Kidney (tissue), 14 donors: ENCODE measurements around the gene TPBGL. TPM values are rescaled to one million over a fixed set of nuclear protein-coding genes. Genes with fewer than 3 reads are reported as not detected.

Experiments used
- DNase-seq, 5 donors: peaks; one replicate each; pipeline ENCODE4 v3.0.0-alpha.2; 2013 to 2020
- FAIRE-seq: peaks from 2 replicates; lab custom pipeline; 2012; peaks lifted over from hg19 to GRCh38; lab: Jason Lieb, UNC
- H3K27ac ChIP-seq, 2 donors: one replicate each; pipeline ENCODE4 v1.7.0; 2013; ENCODE audit warnings: low read depth in 2 of 2, low read length in 2 of 2, inconsistent platforms in 1 of 2
- H3K27me3 ChIP-seq: one replicate; pipeline ENCODE4 v1.7.1; 2013; ENCODE audit warnings: low read length, inconsistent platforms; ENCODE audit not compliant: control insufficient read depth, insufficient read depth
- H3K36me3 ChIP-seq, 3 donors: one replicate each; pipeline versions ENCODE4 v1.7.0 to v1.7.1; 2013; ENCODE audit warnings: low read length in 3 of 3, control low read depth in 1 of 3, inconsistent platforms in 1 of 3; ENCODE audit not compliant: insufficient read depth in 3 of 3, control insufficient read depth in 2 of 3
- H3K4me1 ChIP-seq, 3 donors: one replicate each; pipeline versions ENCODE4 v1.7.0 to v1.7.1; 2013; ENCODE audit warnings: low read length in 3 of 3, inconsistent platforms in 1 of 3, low read depth in 1 of 3; ENCODE audit not compliant: control insufficient read depth in 2 of 3, insufficient read depth in 2 of 3
- H3K4me3 ChIP-seq, 3 donors: one replicate each; pipeline versions ENCODE4 v1.7.0 to v1.8.1; 2013; ENCODE audit warnings: low read length in 3 of 3, control low read depth in 1 of 3, inconsistent platforms in 1 of 3
- H3K9ac ChIP-seq, 3 donors: one replicate each; pipeline versions ENCODE4 v1.7.0 to v1.7.1; 2013; ENCODE audit warnings: low read length in 3 of 3, control low read depth in 1 of 3, inconsistent platforms in 1 of 3
- H3K9me3 ChIP-seq, 3 donors: one replicate each; pipeline versions ENCODE4 v1.7.0 to v1.7.1; 2013; ENCODE audit warnings: low read length in 3 of 3, control low read depth in 1 of 3, inconsistent platforms in 1 of 3; ENCODE audit not compliant: control insufficient read depth in 2 of 3, insufficient read depth in 1 of 3
- intact Hi-C: fragments of 100-400 bp; cut with DNase I; formaldehyde crosslinking; loops from one replicate; pipeline ENCODE4 v1.11.1; 2022
- polyA plus RNA-seq: library from polyadenylated mRNA; stranded (reverse); fragments of 350-450 nt; fragmentation: Illumina TruSeq; extraction: RNeasy Lipid Tissue Mini Kit (QIAGEN cat#74804); gene quantifications from one replicate; pipeline ENCODE4 v1.2.3, GENCODE V29; 2014; ENCODE audit warnings: low read depth, low replicate concordance; ENCODE audit not compliant: insufficient read depth
- total RNA-seq: library from RNA; stranded (reverse); fragmentation: NEBNext Ultra II Directional; extraction: Animal tissue kit (Norgen Biotek cat#: 25700); gene quantifications from one replicate; pipeline ENCODE4 v1.2.1, GENCODE V29; 2021
- TF ChIP-seq, protein P1 (sequence below): IDR thresholded peaks from 3 replicates; pipeline ENCODE4 v1.5.1; 2012; ENCODE audit warnings: mild to moderate bottlenecking, moderate library complexity, borderline replicate concordance; ENCODE audit not compliant: insufficient read depth; ENCODE audit errors: extremely low read depth
- donor health status: control.
- donor health status: control.
- donor health status: control.
- donor health status: control.
- donor health status: control.
- donor health status: DM: yes; HTN: yes; CAD: no.
- donor health status: Normal renal cell carcinoma (clear cell type).

The TPBGL gene
- total and polyA plus RNA-seq, 2 donors from 2014 or later, result 0.13 to 0.69 TPM

GRCh38 chr11:75264971-75265370, 24.4 kb downstream of the TPBGL start:
- H3K27ac ChIP-seq, result no peak overlapping the region
- no peak overlapping the region for H3K9ac ChIP-seq
- DNase-seq (peak in 2 of 5 donors; percentile 22 to 34), FAIRE-seq (no peak)
- no peaks in the 10 kb centered on the region for H3K36me3 ChIP-seq
- no peak overlapping the region for H3K4me3 ChIP-seq
- intact Hi-C loops, result no loop called here
- H3K27me3 ChIP-seq, result no peaks in the 10 kb centered on the region
- H3K4me1 ChIP-seq, result peaks cover 0 to 2% (median 0%) of the 10 kb centered on the region in 3 donors
- H3K9me3 ChIP-seq, result no peaks in the 10 kb centered on the region
- TF ChIP-seq, protein P1, sequence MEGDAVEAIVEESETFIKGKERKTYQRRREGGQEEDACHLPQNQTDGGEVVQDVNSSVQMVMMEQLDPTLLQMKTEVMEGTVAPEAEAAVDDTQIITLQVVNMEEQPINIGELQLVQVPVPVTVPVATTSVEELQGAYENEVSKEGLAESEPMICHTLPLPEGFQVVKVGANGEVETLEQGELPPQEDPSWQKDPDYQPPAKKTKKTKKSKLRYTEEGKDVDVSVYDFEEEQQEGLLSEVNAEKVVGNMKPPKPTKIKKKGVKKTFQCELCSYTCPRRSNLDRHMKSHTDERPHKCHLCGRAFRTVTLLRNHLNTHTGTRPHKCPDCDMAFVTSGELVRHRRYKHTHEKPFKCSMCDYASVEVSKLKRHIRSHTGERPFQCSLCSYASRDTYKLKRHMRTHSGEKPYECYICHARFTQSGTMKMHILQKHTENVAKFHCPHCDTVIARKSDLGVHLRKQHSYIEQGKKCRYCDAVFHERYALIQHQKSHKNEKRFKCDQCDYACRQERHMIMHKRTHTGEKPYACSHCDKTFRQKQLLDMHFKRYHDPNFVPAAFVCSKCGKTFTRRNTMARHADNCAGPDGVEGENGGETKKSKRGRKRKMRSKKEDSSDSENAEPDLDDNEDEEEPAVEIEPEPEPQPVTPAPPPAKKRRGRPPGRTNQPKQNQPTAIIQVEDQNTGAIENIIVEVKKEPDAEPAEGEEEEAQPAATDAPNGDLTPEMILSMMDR, result no peak

- no peak for FAIRE-seq
- no peaks in the 10 kb centered on the region for H3K36me3 ChIP-seq
- H3K27me3 ChIP-seq, result no peaks in the 10 kb centered on the region
- no peak overlapping the region for H3K4me3 ChIP-seq
- H3K27ac ChIP-seq, result no peak overlapping the region
- H3K9me3 ChIP-seq, result no peaks in the 10 kb centered on the region
- no peak overlapping the region for H3K9ac ChIP-seq
- intact Hi-C loops, result no loop called here
- peak in 2 of 5 donors; percentile 19 to 58 for DNase-seq
- TF ChIP-seq, protein P1, result no peak
- peaks cover 0 to 2% (median 0%) of the 10 kb centered on the region in 3 donors for H3K4me1 ChIP-seq
Observed at GRCh38 chr11:75265851-75266531, 25.4 kb downstream of the TPBGL start.

DNA sequence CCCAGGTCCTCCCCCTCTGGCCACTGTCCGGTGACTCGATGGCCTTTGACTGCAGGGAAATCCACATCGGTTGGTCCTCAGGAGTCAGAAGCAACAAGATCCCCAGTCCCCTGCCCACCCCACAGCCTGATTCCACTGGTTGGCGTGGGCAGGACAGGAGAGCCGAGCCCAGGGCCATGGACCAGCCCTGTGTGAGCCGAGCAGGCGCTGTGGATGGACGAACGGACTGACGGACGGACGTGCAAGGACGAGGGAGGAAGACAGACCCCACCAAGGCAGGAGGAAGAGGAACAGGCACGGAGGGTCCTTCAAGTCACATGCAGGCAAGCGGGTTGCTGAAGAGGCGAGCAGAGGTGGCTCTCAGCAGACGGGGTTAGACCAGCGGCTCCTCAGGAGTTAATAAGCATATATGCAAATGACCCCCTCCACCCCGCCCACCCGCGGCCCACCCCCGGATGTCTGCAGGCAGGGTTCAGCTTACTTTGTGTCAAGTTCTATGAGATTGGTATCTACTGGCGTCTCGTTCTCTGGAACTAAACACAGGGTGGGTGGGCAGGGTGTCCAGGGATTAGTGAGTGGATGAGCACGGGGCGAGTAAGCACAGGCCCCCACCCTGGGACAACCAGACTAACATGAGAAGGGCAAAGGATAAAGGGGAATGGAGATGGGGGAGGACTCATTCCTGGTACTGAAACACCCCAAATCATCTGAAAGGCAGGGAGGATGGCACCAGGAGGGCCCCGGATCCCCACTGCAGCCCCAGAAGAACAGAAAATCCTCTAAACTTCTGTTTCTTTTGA, 26.8 kb downstream of the TPBGL start:
- H3K36me3 ChIP-seq, result peaks cover 0 to 2% (median 0%) of the 10 kb centered on the region in 3 donors
- DNase-seq, result peak in 2 of 5 donors; percentile 24 to 65

More for the DNA sequence above, 26.8 kb downstream of the TPBGL start:
- TF ChIP-seq, protein P1, result no peak
- no peak overlapping the region for H3K27ac ChIP-seq
- H3K4me1 ChIP-seq, result peaks cover 0 to under 1% (median 0%) of the 10 kb centered on the region in 3 donors
- no peak for FAIRE-seq
- H3K4me3 ChIP-seq, result no peak overlapping the region
- no peaks in the 10 kb centered on the region for H3K9me3 ChIP-seq
- H3K9ac ChIP-seq, result no peak overlapping the region
- H3K27me3 ChIP-seq, result no peaks in the 10 kb centered on the region
- intact Hi-C loops, result no loop called here
